Stimulated activated naive CD8-positive, alpha-beta T cell treated with anti-CD3 and anti-CD28 coated beads, Interleukin-15, amount 100 ng/mL, for 72 hours (primary cell): Measurements from ENCODE around the gene ANKRD11.

Experiments
- ATAC-seq: fragments of 150-1000 bp; cut with Tn5 transposase; 2 replicates; pipeline ENCODE4 v1.10.0; 2021; ENCODE audit warnings: mild to moderate bottlenecking, moderate library complexity
- DNase-seq, 2 donors: peaks; one replicate each; pipeline ENCODE4 v3.0.0; 2021 to 2022
- H3K27ac Mint-ChIP-seq, 2 donors: one replicate each; pipeline ENCODE4 v1.8.0; 2022; ENCODE audit warnings: mild to moderate bottlenecking in 2 of 2, mixed read lengths in 2 of 2, moderate library complexity in 2 of 2
- H3K27me3 Mint-ChIP-seq: one replicate; pipeline ENCODE4 v1.8.0; 2022; ENCODE audit warnings: mixed read lengths
- H3K4me1 Mint-ChIP-seq: one replicate; pipeline ENCODE4 v1.8.0; 2022; ENCODE audit warnings: mild to moderate bottlenecking, mixed read lengths
- H3K4me3 Mint-ChIP-seq, 2 donors: one replicate each; pipeline ENCODE4 v1.8.0; 2022; ENCODE audit warnings: mild to moderate bottlenecking in 2 of 2, mixed read lengths in 2 of 2, moderate library complexity in 1 of 2
- H3K9me3 Mint-ChIP-seq, 2 donors: one replicate each; pipeline ENCODE4 v1.8.0; 2022; ENCODE audit warnings: mixed read lengths in 2 of 2

ANKRD11 gene

GRCh38 chr16:89512453-89512852, 22.1 kb upstream of the ANKRD11 start:
- Mint-ChIP-seq H3K27ac (no peak overlapping the region), H3K9me3 (no peaks in the 10 kb centered on the region), H3K4me1 (peaks cover 12% of the 10 kb centered on the region), H3K4me3 (no peak overlapping the region), H3K27me3 (no peaks in the 10 kb centered on the region)
- no peak for DNase-seq
- no peak for ATAC-seq

GRCh38 chr16:89511374-89511773, 21.0 kb upstream of the ANKRD11 start:
- no peak overlapping the region for H3K27ac Mint-ChIP-seq
- no peak overlapping the region for H3K4me3 Mint-ChIP-seq
- H3K9me3 Mint-ChIP-seq = no peaks in the 10 kb centered on the region
- H3K27me3 Mint-ChIP-seq = no peaks in the 10 kb centered on the region
- ATAC-seq (no peak), DNase-seq (no peak)
- peaks cover 19% of the 10 kb centered on the region for H3K4me1 Mint-ChIP-seq

GRCh38 chr16:89510526-89510925, 20.2 kb upstream of the ANKRD11 start:
- Mint-ChIP-seq H3K9me3 (no peaks in the 10 kb centered on the region), H3K4me1 (peaks cover 27% of the 10 kb centered on the region), H3K4me3 (no peak overlapping the region), H3K27me3 (no peaks in the 10 kb centered on the region), H3K27ac (no peak overlapping the region)
- no peak for DNase-seq
- no peak for ATAC-seq

- Mint-ChIP-seq H3K4me3 (peak within 1 kb of the TSS; percentile 74 to 92), H3K4me1 (peaks cover 35% of the 10 kb centered on the region), H3K27ac (peak within 1 kb of the TSS; percentile 98), H3K9me3 (no peaks in the 10 kb centered on the region), H3K27me3 (no peaks in the 10 kb centered on the region)
- DNase-seq = peak; percentile 91 to 94
- peak; percentile 83 for ATAC-seq
Measured at GRCh38 chr16:89507834-89508590, 17.7 kb upstream of the ANKRD11 start, which contains the start of gene SPG7. TSS of gene SPG7 (plus strand) at chr16:89508403. CDS start at chr16:89508418, 15 bp downstream.

- no peaks in the 10 kb centered on the region for H3K9me3 Mint-ChIP-seq
- H3K4me1 Mint-ChIP-seq = peaks cover 35% of the 10 kb centered on the region
- DNase-seq (no peak), ATAC-seq (peak; percentile 41)
- peak overlapping the region; percentile 76 to 90 for H3K27ac Mint-ChIP-seq
- H3K27me3 Mint-ChIP-seq = no peaks in the 10 kb centered on the region
- H3K4me3 Mint-ChIP-seq = peak overlapping the region; percentile 74 to 81
Measured at GRCh38 chr16:89507214-89507833, 17.0 kb upstream of the ANKRD11 start.

- Mint-ChIP-seq H3K4me3 (peak overlapping the region; percentile 74 to 81), H3K4me1 (peaks cover 35% of the 10 kb centered on the region), H3K27ac (peak overlapping the region; percentile 74 to 76), H3K27me3 (no peaks in the 10 kb centered on the region), H3K9me3 (no peaks in the 10 kb centered on the region)
- ATAC-seq (no peak), DNase-seq (peak; percentile 20 to 27)
Measured at GRCh38 chr16:89506791-89507191, 16.4 kb upstream of the ANKRD11 start.

- H3K27me3 Mint-ChIP-seq = no peaks in the 10 kb centered on the region
- DNase-seq = no peak
- no peaks in the 10 kb centered on the region for H3K9me3 Mint-ChIP-seq
- peak overlapping the region; percentile 89 to 94 for H3K27ac Mint-ChIP-seq
- peak overlapping the region; percentile 74 to 80 for H3K4me3 Mint-ChIP-seq
- peaks cover 35% of the 10 kb centered on the region for H3K4me1 Mint-ChIP-seq
- ATAC-seq = no peak
Measured at GRCh38 chr16:89506113-89506504, 15.7 kb upstream of the ANKRD11 start.

- Mint-ChIP-seq H3K4me1 (peaks cover 35% of the 10 kb centered on the region), H3K27ac (peak overlapping the region; percentile 89 to 94), H3K27me3 (no peaks in the 10 kb centered on the region), H3K9me3 (no peaks in the 10 kb centered on the region), H3K4me3 (peak overlapping the region; percentile 74 to 80)
- ATAC-seq = peak; percentile 81
- peak; percentile 82 to 91 for DNase-seq
Measured at GRCh38 chr16:89505204-89506112, 15.1 kb upstream of the ANKRD11 start.

- H3K4me3 Mint-ChIP-seq = no peak overlapping the region
- DNase-seq = no peak
- peaks cover 24% of the 10 kb centered on the region for H3K4me1 Mint-ChIP-seq
- no peaks in the 10 kb centered on the region for H3K27me3 Mint-ChIP-seq
- ATAC-seq = no peak
- H3K9me3 Mint-ChIP-seq = no peaks in the 10 kb centered on the region
- no peak overlapping the region for H3K27ac Mint-ChIP-seq
Measured at GRCh38 chr16:89504091-89504490, 13.7 kb upstream of the ANKRD11 start.

- Mint-ChIP-seq H3K27ac (peak overlapping the region in 1 of 2 donors; percentile 34), H3K4me1 (peaks cover 23% of the 10 kb centered on the region), H3K27me3 (no peaks in the 10 kb centered on the region), H3K9me3 (no peaks in the 10 kb centered on the region), H3K4me3 (no peak overlapping the region)
- DNase-seq (no peak), ATAC-seq (no peak)
Measured at GRCh38 chr16:89502081-89502843, 11.9 kb upstream of the ANKRD11 start.

GRCh38 chr16:89499767-89500166, 9.4 kb upstream of the ANKRD11 start:
- no peak for DNase-seq
- Mint-ChIP-seq H3K4me3 (no peak overlapping the region), H3K4me1 (peaks cover 6% of the 10 kb centered on the region), H3K27ac (no peak overlapping the region), H3K9me3 (no peaks in the 10 kb centered on the region), H3K27me3 (no peaks in the 10 kb centered on the region)
- no peak for ATAC-seq

GRCh38 chr16:89498839-89499238, 8.5 kb upstream of the ANKRD11 start:
- Mint-ChIP-seq H3K27ac (no peak overlapping the region), H3K9me3 (no peaks in the 10 kb centered on the region), H3K4me1 (peaks cover 6% of the 10 kb centered on the region), H3K27me3 (no peaks in the 10 kb centered on the region), H3K4me3 (no peak overlapping the region)
- DNase-seq (no peak), ATAC-seq (no peak)

GRCh38 chr16:89495121-89495520, 4.8 kb upstream of the ANKRD11 start:
- H3K4me3 Mint-ChIP-seq = no peak overlapping the region

GRCh38 chr16:89493776-89494175, 3.4 kb upstream of the ANKRD11 start:
- Mint-ChIP-seq H3K4me1 (peaks cover 38% of the 10 kb centered on the region), H3K4me3 (no peak overlapping the region), H3K9me3 (no peaks in the 10 kb centered on the region), H3K27me3 (no peaks in the 10 kb centered on the region), H3K27ac (no peak overlapping the region)
- ATAC-seq (no peak), DNase-seq (no peak)

More at GRCh38 chr16:89495121-89495520, 4.8 kb upstream of the ANKRD11 start:
- Mint-ChIP-seq H3K9me3 (no peaks in the 10 kb centered on the region), H3K4me1 (peaks cover 33% of the 10 kb centered on the region), H3K27me3 (no peaks in the 10 kb centered on the region), H3K27ac (no peak overlapping the region)
- DNase-seq (no peak), ATAC-seq (no peak)
